ENCODE results near the gene PRDM16. TPM values are rescaled to one million over a fixed set of nuclear protein-coding genes. Genes with fewer than 3 reads are reported as not detected.

The PRDM16 gene
- polyA plus RNA-seq, 3 donors: not detected

GRCh38 chr1:3035563-3036446, 33.2 kb upstream of the PRDM16 start:
- Mint-ChIP-seq H3K36me3 (no peaks in the 10 kb centered on the region), H3K9me3 (no peaks in the 10 kb centered on the region), H3K27ac (no peak overlapping the region), H3K4me1 (no peaks in the 10 kb centered on the region), H3K27me3 (ENCODE audit: low read depth in 3 of 3) (peaks cover 2 to 5% (median 4%) of the 10 kb centered on the region in 3 donors), H3K4me3 (no peak overlapping the region)
- H3K27me3 ChIP-seq (ENCODE audit: control insufficient read depth in 2 of 2, insufficient read depth in 2 of 2, low read length in 2 of 2): no peaks in the 10 kb centered on the region
- no peak overlapping the region for H2AFZ ChIP-seq (ENCODE audit: insufficient read depth, low read depth, low read length, poor library complexity, severe bottlenecking)
- no peaks in the 10 kb centered on the region for H3K4me1 ChIP-seq (ENCODE audit: control insufficient read depth in 1 of 2, insufficient read depth in 2 of 2, low read length in 2 of 2)
- no peaks in the 10 kb centered on the region for H4K20me1 ChIP-seq (ENCODE audit: insufficient read depth, low read length)
- intact Hi-C loops (cut with micrococcal nuclease): no loop called here
- H3K9me3 ChIP-seq (replicated peaks in 1 of 2; ENCODE audit: control insufficient read depth in 1 of 2, insufficient read depth in 1 of 2, low read length in 2 of 2): no peaks in the 10 kb centered on the region
- no peak overlapping the region for H3K4me3 ChIP-seq (replicated peaks in 1 of 3; ENCODE audit: low read depth in 2 of 3, low read length in 3 of 3)
- 97% methylated on average over 10 of the region's 19 CpGs for WGBS (ENCODE audit: insufficient coverage)
- H3K9ac ChIP-seq (ENCODE audit: insufficient read depth, low read length, poor library complexity, severe bottlenecking): no peak overlapping the region
- TF ChIP-seq, protein P1, sequence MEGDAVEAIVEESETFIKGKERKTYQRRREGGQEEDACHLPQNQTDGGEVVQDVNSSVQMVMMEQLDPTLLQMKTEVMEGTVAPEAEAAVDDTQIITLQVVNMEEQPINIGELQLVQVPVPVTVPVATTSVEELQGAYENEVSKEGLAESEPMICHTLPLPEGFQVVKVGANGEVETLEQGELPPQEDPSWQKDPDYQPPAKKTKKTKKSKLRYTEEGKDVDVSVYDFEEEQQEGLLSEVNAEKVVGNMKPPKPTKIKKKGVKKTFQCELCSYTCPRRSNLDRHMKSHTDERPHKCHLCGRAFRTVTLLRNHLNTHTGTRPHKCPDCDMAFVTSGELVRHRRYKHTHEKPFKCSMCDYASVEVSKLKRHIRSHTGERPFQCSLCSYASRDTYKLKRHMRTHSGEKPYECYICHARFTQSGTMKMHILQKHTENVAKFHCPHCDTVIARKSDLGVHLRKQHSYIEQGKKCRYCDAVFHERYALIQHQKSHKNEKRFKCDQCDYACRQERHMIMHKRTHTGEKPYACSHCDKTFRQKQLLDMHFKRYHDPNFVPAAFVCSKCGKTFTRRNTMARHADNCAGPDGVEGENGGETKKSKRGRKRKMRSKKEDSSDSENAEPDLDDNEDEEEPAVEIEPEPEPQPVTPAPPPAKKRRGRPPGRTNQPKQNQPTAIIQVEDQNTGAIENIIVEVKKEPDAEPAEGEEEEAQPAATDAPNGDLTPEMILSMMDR (IDR thresholded peaks at IDR 0.05): no peak
- H3K36me3 ChIP-seq (replicated peaks in 1 of 2; ENCODE audit: control insufficient read depth in 1 of 2, insufficient read depth in 2 of 2, low read length in 2 of 2): no peaks in the 10 kb centered on the region
- no peak for DNase-seq
- H3K27ac ChIP-seq (ENCODE audit: low read depth in 1 of 2, low read length in 2 of 2): no peak overlapping the region
- H3K79me2 ChIP-seq (ENCODE audit: insufficient read depth, low read length): no peaks in the 10 kb centered on the region
- no peak overlapping the region for H3K4me2 ChIP-seq (replicated peaks; ENCODE audit: extremely low read depth, low read length, poor library complexity, severe bottlenecking)

DNA sequence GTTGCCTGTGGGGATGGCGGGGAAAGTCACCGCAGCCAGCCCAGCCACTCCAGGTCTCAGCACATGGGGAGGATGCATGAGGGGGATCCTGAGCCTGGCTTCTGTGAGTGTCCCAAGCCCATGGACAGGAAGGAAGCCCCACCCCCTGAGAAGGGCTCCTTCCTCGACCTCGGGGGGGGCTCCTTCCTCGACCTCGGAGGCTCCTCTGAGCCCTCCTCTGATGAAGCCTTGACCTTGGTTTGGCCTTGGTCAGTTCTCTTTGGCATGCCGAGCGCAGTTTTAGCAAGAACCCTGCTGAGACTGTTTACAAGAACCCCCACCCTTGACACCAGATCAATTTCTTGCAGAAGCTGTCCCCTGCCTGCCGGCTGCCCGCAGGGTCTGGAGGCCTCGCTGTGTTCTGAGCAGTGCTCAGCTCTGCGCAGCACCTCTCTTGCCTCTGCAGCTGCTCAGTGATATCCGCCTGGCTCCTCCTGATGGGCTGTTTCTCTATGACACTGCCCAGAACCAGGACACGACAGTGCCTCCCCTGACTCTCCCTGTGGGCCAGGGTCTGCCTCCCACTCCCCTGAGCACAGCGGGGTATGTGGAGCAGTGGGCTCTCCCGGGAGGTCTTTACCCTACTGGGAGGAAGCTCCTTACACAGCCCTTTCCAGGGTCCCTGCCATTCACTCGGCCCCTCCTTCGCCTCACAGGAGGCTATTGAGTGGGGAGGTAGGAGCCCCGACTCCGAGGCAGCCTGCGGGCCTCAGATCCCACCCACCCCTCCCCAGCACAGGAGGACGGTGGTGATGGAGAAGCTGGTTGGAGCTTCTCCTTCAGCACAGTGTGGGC, 32.3 kb upstream of the PRDM16 start:
- no peak overlapping the region for H2AFZ ChIP-seq (ENCODE audit: insufficient read depth, low read depth, low read length, poor library complexity, severe bottlenecking)
- Mint-ChIP-seq H3K4me1 (no peaks in the 10 kb centered on the region), H3K4me3 (no peak overlapping the region), H3K27ac (peak overlapping the region in 1 of 7 donors; percentile 44), H3K27me3 (ENCODE audit: low read depth in 3 of 3) (peaks cover 1 to 5% (median 3%) of the 10 kb centered on the region in 3 donors), H3K36me3 (no peaks in the 10 kb centered on the region), H3K9me3 (no peaks in the 10 kb centered on the region)
- TF ChIP-seq, protein P1 (IDR thresholded peaks at IDR 0.05): no peak
- H4K20me1 ChIP-seq (ENCODE audit: insufficient read depth, low read length): no peaks in the 10 kb centered on the region
- no peaks in the 10 kb centered on the region for H3K79me2 ChIP-seq (ENCODE audit: insufficient read depth, low read length)
- no peaks in the 10 kb centered on the region for H3K27me3 ChIP-seq (ENCODE audit: control insufficient read depth in 2 of 2, insufficient read depth in 2 of 2, low read length in 2 of 2)
- H3K9me3 ChIP-seq (replicated peaks in 1 of 2; ENCODE audit: control insufficient read depth in 1 of 2, insufficient read depth in 1 of 2, low read length in 2 of 2): no peaks in the 10 kb centered on the region
- H3K36me3 ChIP-seq (replicated peaks in 1 of 2; ENCODE audit: control insufficient read depth in 1 of 2, insufficient read depth in 2 of 2, low read length in 2 of 2): no peaks in the 10 kb centered on the region
- no peak overlapping the region for H3K9ac ChIP-seq (ENCODE audit: insufficient read depth, low read length, poor library complexity, severe bottlenecking)
- intact Hi-C loops (cut with micrococcal nuclease): no loop called here
- no peak for DNase-seq
- H3K4me1 ChIP-seq (ENCODE audit: control insufficient read depth in 1 of 2, insufficient read depth in 2 of 2, low read length in 2 of 2): no peaks in the 10 kb centered on the region
- H3K4me3 ChIP-seq (replicated peaks in 1 of 3; ENCODE audit: low read depth in 2 of 3, low read length in 3 of 3): no peak overlapping the region
- H3K27ac ChIP-seq (ENCODE audit: low read depth in 1 of 2, low read length in 2 of 2): no peak overlapping the region
- H3K4me2 ChIP-seq (replicated peaks; ENCODE audit: extremely low read depth, low read length, poor library complexity, severe bottlenecking): no peak overlapping the region
- 77% methylated on average over 13 of the region's 22 CpGs for WGBS (ENCODE audit: insufficient coverage)

Measured in CD14-positive monocyte (primary cell).